Skin of body (tissue), 2 donors: ENCODE results near the gene CENPO. TPM values are rescaled to one million over a fixed set of nuclear protein-coding genes. Genes with fewer than 3 reads are reported as not detected.
"Not testable (repeated sequence)": the region's sequence is repeated elsewhere in the genome, so short reads cannot be mapped to it uniquely, and the experiment has no call there.

Experiments
- DNase-seq: peaks from one replicate; lab custom pipeline; 2025; lab: John Stamatoyannopoulos, UW
- total RNA-seq: library from RNA; depleted of rRNA; stranded (reverse); fragments of >200 nt; gene quantifications from one replicate; pipeline ENCODE4 v1.2.3, GENCODE V29; 2014

CENPO gene
- total RNA-seq, 1 donor from 2014 or later: 8.0 TPM

DNA sequence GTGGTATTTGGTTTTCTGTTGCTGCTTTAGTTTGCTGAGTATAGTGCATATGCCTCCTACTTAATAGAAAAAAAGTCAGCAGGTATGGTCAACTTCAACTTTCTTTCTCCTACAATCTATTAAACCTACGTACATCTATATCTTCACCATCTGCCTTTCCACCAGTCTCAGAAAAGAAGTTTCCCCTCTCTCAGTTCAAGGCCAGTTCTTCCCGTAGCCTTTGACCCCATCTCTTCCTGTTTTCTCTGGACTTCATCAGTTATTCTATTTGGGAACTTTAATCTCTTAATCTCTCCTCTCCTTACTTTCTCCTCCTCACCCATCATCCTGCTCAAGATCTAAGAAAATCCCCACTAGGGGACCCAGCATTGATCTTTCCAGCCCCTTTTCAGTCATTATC lies 5.7 kb upstream of the CENPO start:
- DNase-seq: no peak

- DNase-seq: no peak
Measured at GRCh38 chr2:24788816-24789215, 4.4 kb upstream of the CENPO start.

- DNase-seq: no peak
Measured at GRCh38 chr2:24791452-24791851, 1.8 kb upstream of the CENPO start.

- DNase-seq: no peak
Measured at GRCh38 chr2:24792542-24792873, 717 bp upstream of the CENPO start.

GRCh38 chr2:24793761-24794435 lies 673 bp downstream of the CENPO start:
- DNase-seq: no peak

- DNase-seq: no peak
Measured at GRCh38 chr2:24797644-24798043, 4.4 kb downstream of the CENPO start.

GRCh38 chr2:24800487-24800886 lies 7.3 kb downstream of the CENPO start:
- DNase-seq: not testable (repeated sequence)

- DNase-seq: not testable (repeated sequence)
Measured at GRCh38 chr2:24805811-24806660, 12.8 kb downstream of the CENPO start.

GRCh38 chr2:24806661-24807036 lies 13.4 kb downstream of the CENPO start:
- no peak for DNase-seq

DNA sequence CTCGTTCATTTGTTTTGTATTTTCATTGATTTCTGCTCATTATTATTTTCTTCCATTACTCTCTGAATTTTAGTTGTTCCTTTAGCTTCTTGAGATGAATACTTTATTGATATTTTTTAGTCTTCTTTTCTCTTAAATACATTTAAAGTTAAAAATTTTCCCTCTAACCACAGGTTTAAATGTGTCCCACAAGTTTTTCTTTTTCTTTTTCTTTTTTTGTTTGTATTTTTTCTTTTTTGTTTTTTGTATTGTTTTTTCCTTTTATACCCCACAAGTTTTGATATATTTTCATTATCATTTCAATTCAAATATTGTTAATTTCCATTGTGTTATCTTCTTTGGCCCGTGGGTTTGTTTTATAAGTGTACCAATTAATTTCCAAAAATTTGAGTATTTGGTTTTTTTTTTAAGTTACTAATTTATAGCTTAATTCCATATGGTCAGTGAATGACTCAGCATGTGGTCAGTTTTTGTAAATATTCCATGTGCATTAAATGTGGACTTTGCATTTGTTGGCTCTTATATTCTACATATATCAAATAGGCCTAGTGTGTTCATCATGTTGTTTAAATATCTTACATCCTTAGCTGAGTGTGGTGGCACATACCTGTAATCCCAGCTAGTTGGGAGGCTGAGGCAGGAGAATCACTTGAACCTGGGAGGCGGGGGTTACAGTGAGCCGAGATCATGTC lies 16.2 kb downstream of the CENPO start:
- no peak for DNase-seq

DNA sequence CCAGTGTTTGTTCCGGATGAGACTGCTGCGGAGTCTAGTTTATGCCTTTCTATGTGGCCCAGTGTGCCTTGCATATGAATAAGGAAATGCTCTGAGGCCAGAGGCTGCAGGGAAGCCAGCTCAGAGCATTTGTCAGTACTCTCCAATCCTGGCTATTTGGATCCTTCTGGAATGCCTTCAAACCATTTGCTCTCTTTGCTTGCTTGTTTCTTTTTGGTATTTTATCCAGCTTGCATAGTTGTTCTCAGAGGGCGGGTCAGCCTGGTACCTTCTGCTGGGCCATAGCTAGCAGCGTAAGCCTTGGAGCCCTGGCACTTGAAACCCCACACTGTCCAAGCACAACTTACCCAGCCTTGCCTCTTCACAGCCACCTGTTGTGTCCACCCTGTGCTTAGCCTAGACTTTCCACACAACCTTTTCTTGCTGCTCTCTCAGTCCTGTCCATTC lies 20.5 kb downstream of the CENPO start:
- no peak for DNase-seq

DNA sequence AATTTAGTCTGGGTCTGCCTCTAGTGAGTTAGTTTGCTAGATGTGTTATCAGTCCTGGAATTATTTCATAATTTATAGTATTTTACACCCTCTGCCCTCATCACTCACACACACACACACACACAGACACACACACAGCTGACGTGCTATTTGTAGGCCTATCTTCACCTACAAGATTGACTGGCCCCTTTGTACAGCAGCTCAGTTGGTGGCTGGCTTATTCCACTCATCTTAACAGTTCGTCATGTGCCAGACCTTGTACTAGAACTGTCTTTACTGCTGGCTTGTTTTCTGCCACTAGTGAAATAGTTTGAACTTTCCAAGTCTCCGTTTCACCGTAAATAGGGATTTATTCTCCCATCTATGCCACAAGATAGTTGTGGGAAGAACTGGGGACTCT lies 21.3 kb downstream of the CENPO start:
- no peak for DNase-seq

DNA sequence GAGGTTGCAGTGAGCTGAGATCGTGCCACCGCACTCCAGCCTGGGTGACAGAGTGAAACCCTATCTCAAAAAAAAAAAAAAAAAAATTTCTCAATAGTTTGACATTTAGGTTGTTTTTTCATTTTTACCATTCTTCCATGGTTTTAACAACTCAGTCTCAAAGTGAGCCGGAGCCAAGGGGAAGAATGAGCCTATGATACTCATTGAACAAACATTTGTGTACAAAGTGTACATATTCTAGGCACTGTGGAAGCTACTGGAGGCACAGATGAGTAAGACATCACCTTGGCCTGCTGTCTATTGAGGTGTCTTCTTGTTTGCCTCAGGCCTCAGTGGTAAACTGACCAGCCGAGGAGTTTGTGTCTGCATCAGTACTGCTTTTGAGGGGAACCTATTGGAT lies 21.9 kb downstream of the CENPO start:
- DNase-seq: no peak

DNA sequence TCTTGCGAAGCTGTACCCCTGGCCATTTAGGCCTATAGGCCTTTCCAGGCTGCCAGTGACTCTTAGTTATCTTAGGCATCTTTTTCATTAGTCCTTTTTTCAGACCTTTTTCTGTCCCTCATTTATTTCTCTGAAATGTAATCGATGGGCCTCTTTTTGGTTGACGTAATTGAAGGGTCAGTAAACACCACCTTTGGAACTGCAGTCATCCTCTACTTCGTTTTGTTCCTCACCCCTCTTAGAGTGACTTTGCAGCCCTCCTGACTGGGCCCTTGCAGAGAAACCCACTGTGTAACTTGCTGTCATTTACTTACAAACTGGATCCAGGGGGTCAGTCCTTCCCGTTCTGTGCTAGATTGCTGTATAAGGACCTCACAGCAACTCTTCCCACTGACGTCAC lies 23.2 kb downstream of the CENPO start:
- DNase-seq: no peak

DNA sequence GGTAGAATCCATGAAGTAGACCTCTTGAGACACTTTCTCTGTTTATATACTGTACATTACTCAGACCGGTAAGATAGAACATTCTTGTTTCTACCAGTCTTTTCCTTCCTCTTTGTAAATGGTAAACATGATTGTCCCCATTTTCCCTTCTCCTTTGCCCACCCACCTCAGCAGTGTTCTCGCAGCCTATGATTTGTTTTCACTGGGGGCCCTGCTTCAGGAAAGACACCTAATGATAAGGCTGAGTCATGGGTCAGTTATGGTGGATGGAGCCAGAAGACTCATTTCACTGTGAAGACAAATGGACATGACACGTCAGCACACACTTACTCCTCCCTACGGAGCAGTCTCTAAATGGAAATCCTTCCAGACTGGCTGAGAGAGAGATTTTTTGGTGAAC lies 23.7 kb downstream of the CENPO start:
- no peak for DNase-seq

- no peak for DNase-seq
Measured at GRCh38 chr2:24818721-24819167, 25.5 kb downstream of the CENPO start.

DNA sequence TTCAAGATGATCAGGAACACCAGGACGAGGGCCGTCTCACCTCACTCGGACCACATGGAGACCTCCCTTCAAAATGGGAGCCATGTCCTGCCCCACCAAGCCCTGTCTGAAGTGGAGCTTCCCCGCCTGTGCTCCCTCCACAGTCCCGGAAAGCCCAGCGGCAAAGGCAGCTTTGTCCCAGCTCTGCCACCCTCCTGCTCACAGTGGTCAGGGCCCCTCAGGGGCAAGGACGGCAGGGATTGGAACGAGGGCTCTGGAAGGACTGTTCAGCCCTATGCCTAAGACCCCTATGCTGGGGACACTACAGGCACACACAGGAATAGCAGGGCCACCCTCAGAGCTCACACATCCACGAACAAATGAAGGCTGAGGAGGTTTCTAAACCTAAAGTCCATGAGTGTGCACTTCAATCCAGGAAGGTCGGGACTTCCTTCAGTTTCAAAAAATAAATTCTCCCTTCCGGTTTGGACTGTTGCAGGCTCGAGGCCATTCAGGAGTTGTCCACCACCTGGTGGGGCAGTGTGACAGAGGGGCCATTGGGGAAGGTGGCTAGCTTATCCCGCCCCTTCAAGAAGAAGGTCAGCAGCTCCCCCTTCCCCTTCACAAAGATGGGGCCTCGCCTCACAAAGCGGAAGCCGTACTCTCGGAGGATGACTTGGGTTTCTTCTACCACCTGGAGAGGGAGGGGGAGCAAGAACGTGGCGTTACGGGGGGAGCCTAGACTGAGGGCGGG lies 26.4 kb downstream of the CENPO start:
- no peak for DNase-seq

- DNase-seq: no peak
Measured at GRCh38 chr2:24820175-24820513, 26.9 kb downstream of the CENPO start.

DNA sequence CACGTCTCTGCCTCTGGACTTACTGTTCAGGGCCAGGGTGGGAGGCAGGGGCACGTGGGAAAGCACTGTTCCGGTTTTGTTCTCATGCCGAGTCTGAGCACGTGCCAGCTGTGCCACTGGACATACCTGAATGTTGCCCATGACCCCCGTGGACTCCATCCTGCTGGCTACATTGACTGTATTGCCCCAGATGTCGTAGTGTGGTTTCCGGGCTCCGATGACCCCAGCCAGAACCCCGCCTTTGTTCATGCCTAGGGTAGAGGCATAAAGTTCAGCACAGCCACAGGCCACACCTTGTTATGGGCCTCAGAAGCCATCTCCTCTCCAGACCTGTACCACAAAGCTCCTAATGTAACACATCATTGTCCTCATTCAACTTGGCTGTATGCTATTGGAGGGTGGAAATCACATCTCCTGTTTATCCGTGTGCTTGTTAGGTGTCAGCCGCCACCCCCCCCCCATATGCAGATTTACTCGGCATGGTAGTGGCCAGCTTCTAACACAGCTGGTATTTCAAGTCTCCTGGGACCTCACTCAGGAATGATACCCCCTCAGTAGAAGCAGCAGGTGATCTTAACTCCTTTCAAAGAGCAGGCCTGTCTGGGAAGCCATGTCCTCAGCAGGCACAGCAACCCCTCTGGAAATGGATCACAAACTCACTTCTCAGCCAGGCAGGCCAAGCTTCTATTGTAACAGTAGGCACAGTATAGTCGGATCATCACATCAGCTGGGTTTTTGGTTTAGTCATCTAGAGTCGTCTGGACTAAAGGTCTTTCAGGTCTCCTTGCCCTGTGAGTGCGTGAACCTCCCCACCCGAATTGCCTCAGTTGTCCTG lies 27.6 kb downstream of the CENPO start:
- no peak for DNase-seq

DNA sequence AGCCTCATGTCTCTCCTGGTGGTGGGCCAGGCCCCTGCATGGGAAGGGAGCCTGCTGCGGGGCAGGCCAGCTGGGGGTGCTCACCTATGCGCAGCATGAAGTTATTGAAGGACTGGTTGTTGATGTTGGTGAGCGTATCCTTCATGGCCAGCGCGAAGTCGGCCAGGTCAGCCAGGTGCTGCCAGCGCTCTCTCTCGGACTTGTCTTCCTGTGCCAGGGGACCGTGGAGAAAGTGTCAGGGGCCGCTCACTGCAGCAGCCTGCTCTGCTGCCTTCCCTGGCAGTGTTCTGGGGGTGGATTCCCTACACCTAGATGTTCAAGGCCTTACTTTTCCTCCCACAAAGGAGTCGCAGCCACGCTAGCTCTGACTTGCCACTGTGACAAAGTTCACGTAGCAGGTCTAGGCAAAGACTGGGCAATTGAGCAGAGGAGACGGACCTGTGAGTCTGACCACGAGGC lies 28.2 kb downstream of the CENPO start:
- no peak for DNase-seq
